ENCODE results near the gene PYGO1.

GRCh38 chr15:55587321-55588069 lies 650 bp downstream of the PYGO1 start:
- TF ChIP-seq MAX (IDR thresholded peaks at IDR 0.05) (no peak), CTCF (IDR thresholded peaks at IDR 0.05; ENCODE audit: low read depth, low read length, missing input control) (no peak), REST (IDR thresholded peaks at IDR 0.05) (no peak), ATF3 (IDR thresholded peaks at IDR 0.05) (no peak), JUND (IDR thresholded peaks at IDR 0.05) (no peak), GABPA (IDR thresholded peaks at IDR 0.05 in 1 of 2, conservative IDR thresholded peaks at IDR 0.05 in 1 of 2) (no peak), RXRA (IDR thresholded peaks at IDR 0.05) (no peak), YY1 (IDR thresholded peaks at IDR 0.05) (no peak), SP1 (IDR thresholded peaks at IDR 0.05) (no peak), RAD21 (IDR thresholded peaks at IDR 0.05) (no peak), TAF1 (conservative IDR thresholded peaks at IDR 0.05) (no peak), FOXA1 (IDR thresholded peaks at IDR 0.05) (no peak), EGR1 (IDR thresholded peaks at IDR 0.05; ENCODE audit: low read depth in 2 of 2) (no peak), HNF4G (IDR thresholded peaks at IDR 0.05) (no peak)
